HL-60 (cell line): ENCODE measurements around the gene GLDN.

Source experiments
- DNase-seq, 2 experiments: peaks; one replicate each; pipeline ENCODE4 v3.0.0-alpha.2; 2010 to 2020; ENCODE audit warnings: low read depth in 1 of 2, low spot score in 1 of 2
- H3K27ac ChIP-seq: fragments of 250-450 bp; sonication (Bioruptor Pico); replicated peaks from 2 replicates; pipeline ENCODE4 v1.5.1; 2020; ENCODE audit warnings: mild to moderate bottlenecking, moderate library complexity
- H3K27me3 ChIP-seq: fragments of 250-450 bp; sonication (Bioruptor Pico); 2 replicates; pipeline ENCODE4 v1.5.1; 2021; ENCODE audit warnings: mild to moderate bottlenecking, moderate library complexity; ENCODE audit not compliant: insufficient read depth, poor library complexity, severe bottlenecking
- H3K4me3 ChIP-seq: replicated peaks from 2 replicates; pipeline ENCODE4 v1.5.1; 2011; ENCODE audit warnings: mild to moderate bottlenecking, control low read depth, low read length; ENCODE audit not compliant: insufficient read depth
- CTCF ChIP-seq: IDR thresholded peaks from one replicate; pipeline ENCODE4 v1.5.1; 2011; ENCODE audit warnings: low read length, control low read depth, inconsistent platforms; ENCODE audit not compliant: insufficient read depth
- GABPA ChIP-seq: IDR thresholded peaks from 2 replicates; pipeline ENCODE4 v1.6.1; 2012; ENCODE audit warnings: low read depth
- POLR2AphosphoS5 ChIP-seq: IDR thresholded peaks from 2 replicates; pipeline ENCODE4 v1.6.1; 2012; ENCODE audit warnings: low read depth
- REST ChIP-seq: IDR thresholded peaks from 2 replicates; pipeline ENCODE4 v1.6.1; 2012; ENCODE audit warnings: low read depth; ENCODE audit not compliant: insufficient replicate concordance
- SPI1 ChIP-seq: IDR thresholded peaks from 2 replicates; pipeline ENCODE4 v1.6.1; 2012; ENCODE audit warnings: low read depth, mild to moderate bottlenecking, borderline replicate concordance

GLDN gene

GRCh38 chr15:51398626-51399025, 57.2 kb downstream of the GLDN start:
- no peak for TF ChIP-seq REST
- no peak for TF ChIP-seq GABPA
- no peak for TF ChIP-seq POLR2AphosphoS5
- TF ChIP-seq SPI1 = no peak
- TF ChIP-seq CTCF = no peak
- no peaks in the 10 kb centered on the region for H3K27me3 ChIP-seq
- DNase-seq = no peak

GRCh38 chr15:51401051-51401780, 59.8 kb downstream of the GLDN start:
- TF ChIP-seq REST = no peak
- no peak for TF ChIP-seq GABPA
- no peak for TF ChIP-seq POLR2AphosphoS5
- TF ChIP-seq CTCF = no peak
- no peak overlapping the region for H3K4me3 ChIP-seq
- no peak overlapping the region for H3K27ac ChIP-seq
- peaks cover 3% of the 10 kb centered on the region for H3K27me3 ChIP-seq
- DNase-seq = peak in 1 of 2 experiments; percentile 30

More at GRCh38 chr15:51398626-51399025, 57.2 kb downstream of the GLDN start:
- H3K27ac ChIP-seq = no peak overlapping the region
- H3K4me3 ChIP-seq = no peak overlapping the region

- Histone ChIP-seq H3K4me3 (no peak overlapping the region), H3K27me3 (peaks cover 3% of the 10 kb centered on the region), H3K27ac (no peak overlapping the region)
- TF ChIP-seq REST (no peak), CTCF (peak; percentile 79)
- peak; percentile 35 to 64 for DNase-seq
These were observed 60.5 kb downstream of the GLDN start for GRCh38 chr15:51401872-51402517.
